ENCODE data around the gene HUNK.

DNA sequence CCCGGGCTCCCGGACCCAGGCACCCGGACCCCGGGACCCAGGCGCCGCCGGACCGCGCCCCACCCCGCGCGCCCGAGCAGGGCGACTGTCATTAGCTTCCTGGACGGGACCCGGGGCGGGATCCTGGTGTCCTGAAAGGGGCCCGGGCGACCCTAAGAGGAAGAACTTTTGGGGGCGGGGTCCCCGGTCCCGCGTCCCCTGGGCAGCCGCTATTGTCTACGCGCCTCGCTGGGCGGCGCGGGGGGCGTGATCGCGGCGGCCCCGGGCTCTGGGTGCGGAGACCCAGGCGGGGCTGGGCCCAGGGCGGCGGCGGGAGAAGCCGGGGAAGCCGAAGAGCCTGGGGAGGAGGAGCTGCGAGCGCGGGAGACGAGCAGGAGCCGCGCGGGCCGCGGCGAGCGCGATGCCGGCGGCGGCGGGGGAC lies 465 bp downstream of the HUNK start:
- TF ChIP-seq, protein P1, sequence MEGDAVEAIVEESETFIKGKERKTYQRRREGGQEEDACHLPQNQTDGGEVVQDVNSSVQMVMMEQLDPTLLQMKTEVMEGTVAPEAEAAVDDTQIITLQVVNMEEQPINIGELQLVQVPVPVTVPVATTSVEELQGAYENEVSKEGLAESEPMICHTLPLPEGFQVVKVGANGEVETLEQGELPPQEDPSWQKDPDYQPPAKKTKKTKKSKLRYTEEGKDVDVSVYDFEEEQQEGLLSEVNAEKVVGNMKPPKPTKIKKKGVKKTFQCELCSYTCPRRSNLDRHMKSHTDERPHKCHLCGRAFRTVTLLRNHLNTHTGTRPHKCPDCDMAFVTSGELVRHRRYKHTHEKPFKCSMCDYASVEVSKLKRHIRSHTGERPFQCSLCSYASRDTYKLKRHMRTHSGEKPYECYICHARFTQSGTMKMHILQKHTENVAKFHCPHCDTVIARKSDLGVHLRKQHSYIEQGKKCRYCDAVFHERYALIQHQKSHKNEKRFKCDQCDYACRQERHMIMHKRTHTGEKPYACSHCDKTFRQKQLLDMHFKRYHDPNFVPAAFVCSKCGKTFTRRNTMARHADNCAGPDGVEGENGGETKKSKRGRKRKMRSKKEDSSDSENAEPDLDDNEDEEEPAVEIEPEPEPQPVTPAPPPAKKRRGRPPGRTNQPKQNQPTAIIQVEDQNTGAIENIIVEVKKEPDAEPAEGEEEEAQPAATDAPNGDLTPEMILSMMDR (IDR thresholded peaks at IDR 0.05) = no peak
- no peak for TF ChIP-seq POLR2A (IDR thresholded peaks at IDR 0.05)

All from right lobe of liver (tissue), 4 donors.